WTC11 (cell line): ENCODE data around the gene RNF214. TPM values are rescaled to one million over a fixed set of nuclear protein-coding genes. Genes with fewer than 3 reads are reported as not detected.

Experiments
- ATAC-seq: fragments of 200-7000 bp; cut with Tn5 transposase; 2 replicates; pipeline ENCODE4 v1.10.0; 2021; ENCODE audit warnings: mild to moderate bottlenecking, moderate library complexity
- CTCF ChIA-PET: fragments of 300-600 bp; sonication (Branson Sonifier 250); formaldehyde crosslinking; loops from one replicate; lab custom pipeline; 2021; ENCODE audit warnings: antibody characterized with exemption; lab: Charles Lee
- POLR2A ChIA-PET: fragments of 350-600 bp; sonication (Branson Sonifier 250); formaldehyde crosslinking; loops from one replicate; lab custom pipeline; 2021; ENCODE audit warnings: antibody characterized with exemption; lab: Charles Lee
- DNase-seq: peaks from one replicate; pipeline ENCODE4 v3.0.0; 2021; ENCODE audit warnings: low spot score
- H3K27ac Mint-ChIP-seq: 2 replicates; pipeline ENCODE4 v1.8.0; 2021; ENCODE audit warnings: mixed read lengths
- H3K27me3 Mint-ChIP-seq: 2 replicates; pipeline ENCODE4 v1.8.0; 2021; ENCODE audit warnings: low read depth, mild to moderate bottlenecking, moderate library complexity, mixed read lengths
- H3K36me3 Mint-ChIP-seq: 2 replicates; pipeline ENCODE4 v1.8.0; 2021; ENCODE audit warnings: mixed read lengths
- H3K4me1 Mint-ChIP-seq: 2 replicates; pipeline ENCODE4 v1.8.0; 2022; ENCODE audit warnings: mixed read lengths
- H3K4me3 Mint-ChIP-seq: 2 replicates; pipeline ENCODE4 v1.8.0; 2021; ENCODE audit warnings: mild to moderate bottlenecking, moderate library complexity, mixed read lengths
- H3K9me3 Mint-ChIP-seq: 2 replicates; pipeline ENCODE4 v1.8.0; 2021; ENCODE audit warnings: mixed read lengths
- ARID4B ChIP-seq: sonication (generic); formaldehyde crosslinking; IDR thresholded peaks from 2 replicates; pipeline ENCODE4 v1.8.0; 2023; ENCODE audit warnings: missing genetic modification reagents, mild to moderate bottlenecking, borderline replicate concordance
- ATF3 ChIP-seq: sonication (generic); formaldehyde crosslinking; conservative IDR thresholded peaks from 2 replicates; pipeline ENCODE4 v1.8.1; 2022; ENCODE audit warnings: mild to moderate bottlenecking, missing genetic modification reagents
- CTCF ChIP-seq: fragments of 200-600 bp; IDR thresholded peaks from 2 replicates; pipeline ENCODE4 v1.8.0; 2022; ENCODE audit warnings: antibody characterized with exemption
- E2F5 ChIP-seq: sonication (generic); formaldehyde crosslinking; IDR thresholded peaks from 2 replicates; pipeline ENCODE4 v1.8.1; 2022; ENCODE audit warnings: mild to moderate bottlenecking, moderate library complexity, missing genetic modification reagents
- EMX1 ChIP-seq: fragments of 250-450 bp; sonication (Bioruptor Pico); IDR thresholded peaks from 2 replicates; pipeline ENCODE4 v1.8.0; 2021; ENCODE audit warnings: mild to moderate bottlenecking
- FOXJ3 ChIP-seq: sonication (generic); formaldehyde crosslinking; IDR thresholded peaks from 2 replicates; pipeline ENCODE4 v1.9.0; 2021; ENCODE audit warnings: missing genetic modification reagents, mild to moderate bottlenecking, borderline replicate concordance
- GRHL2 ChIP-seq: fragments of 250-450 bp; sonication (Bioruptor Pico); IDR thresholded peaks from 2 replicates; pipeline ENCODE4 v1.8.0; 2022; ENCODE audit warnings: mild to moderate bottlenecking, moderate library complexity; ENCODE audit not compliant: insufficient replicate concordance, severe bottlenecking
- GTF2I ChIP-seq: fragments of 250-450 bp; sonication (Bioruptor Pico); conservative IDR thresholded peaks from 2 replicates; pipeline ENCODE4 v1.4.0; 2021; ENCODE audit warnings: mild to moderate bottlenecking
- HMGA2 ChIP-seq: fragments of 250-450 bp; sonication (Bioruptor Pico); IDR thresholded peaks from 2 replicates; pipeline ENCODE4 v1.4.0; 2021; ENCODE audit warnings: mild to moderate bottlenecking, moderate library complexity
- OVOL2 ChIP-seq: fragments of 250-450 bp; sonication (Bioruptor Pico); IDR thresholded peaks from 2 replicates; pipeline ENCODE4 v1.9.0; 2021; ENCODE audit warnings: mild to moderate bottlenecking, borderline replicate concordance
- PRDM15 ChIP-seq: sonication (generic); formaldehyde crosslinking; IDR thresholded peaks from 2 replicates; pipeline ENCODE4 v1.8.0; 2022; ENCODE audit warnings: missing genetic modification reagents
- SP1 ChIP-seq: sonication (generic); formaldehyde crosslinking; conservative IDR thresholded peaks from 2 replicates; pipeline ENCODE4 v1.8.1; 2022; ENCODE audit warnings: missing genetic modification reagents
- ZMAT4 ChIP-seq: fragments of 250-450 bp; sonication (Bioruptor Pico); IDR thresholded peaks from 2 replicates; pipeline ENCODE4 v1.9.0; 2021; ENCODE audit warnings: mild to moderate bottlenecking
- ZNF121 ChIP-seq: sonication (generic); formaldehyde crosslinking; IDR thresholded peaks from 2 replicates; pipeline ENCODE4 v1.8.0; 2023; ENCODE audit warnings: missing genetic modification reagents
- ZNF263 ChIP-seq: sonication (generic); formaldehyde crosslinking; IDR thresholded peaks from 2 replicates; pipeline ENCODE4 v1.8.1; 2022; ENCODE audit warnings: low read depth, mild to moderate bottlenecking, moderate library complexity, missing genetic modification reagents
- ZNF396 ChIP-seq: fragments of 250-450 bp; sonication (Bioruptor Pico); IDR thresholded peaks from 2 replicates; pipeline ENCODE4 v1.8.0; 2021; ENCODE audit warnings: mild to moderate bottlenecking, moderate library complexity, borderline replicate concordance
- ZNF425 ChIP-seq: fragments of 250-450 bp; sonication (Bioruptor Pico); conservative IDR thresholded peaks from 2 replicates; pipeline ENCODE4 v1.9.0; 2021; ENCODE audit warnings: mild to moderate bottlenecking
- total RNA-seq: library from RNA; stranded (reverse); gene quantifications from 3 replicates; pipeline ENCODE4 v1.2.3, GENCODE V29; 2021

RNF214 gene
- total RNA-seq, 1 experiment from 2014 or later: 35.4 TPM

- ATAC-seq (no peak), DNase-seq (no peak)
- POLR2A ChIA-PET: no interaction called here
- CTCF ChIA-PET: no interaction called here
- Mint-ChIP-seq H3K4me1 (no peaks in the 10 kb centered on the region), H3K9me3 (no peaks in the 10 kb centered on the region), H3K4me3 (no peak overlapping the region), H3K27me3 (no peaks in the 10 kb centered on the region), H3K36me3 (peaks cover 30% of the 10 kb centered on the region), H3K27ac (no peak overlapping the region)
- TF ChIP-seq FOXJ3 (no peak), GTF2I (CRISPR knock-in tag) (no peak), ARID4B (no peak), PRDM15 (CRISPR knock-in tag) (no peak), ZNF121 (CRISPR knock-in tag) (no peak), CTCF (no peak), ZNF425 (no peak), ZMAT4 (CRISPR knock-in tag) (no peak), HMGA2 (no peak), ZNF263 (CRISPR knock-in tag) (no peak), GRHL2 (CRISPR knock-in tag) (no peak), ATF3 (CRISPR knock-in tag) (no peak), EMX1 (no peak)
Measured at GRCh38 chr11:117256573-117256972, 24.1 kb downstream of the RNF214 start.

GRCh38 chr11:117258576-117258975 is 26.1 kb downstream of the RNF214 start:
- Mint-ChIP-seq H3K4me1 (no peaks in the 10 kb centered on the region), H3K36me3 (peaks cover 32% of the 10 kb centered on the region), H3K27ac (no peak overlapping the region), H3K9me3 (no peaks in the 10 kb centered on the region), H3K4me3 (no peak overlapping the region), H3K27me3 (no peaks in the 10 kb centered on the region)
- ChIA-PET CTCF (no interaction called here), POLR2A (no interaction called here)
- ATAC-seq (no peak), DNase-seq (no peak)
- TF ChIP-seq ARID4B (no peak), OVOL2 (CRISPR knock-in tag) (no peak), ZMAT4 (CRISPR knock-in tag) (no peak), E2F5 (CRISPR knock-in tag) (no peak), ZNF396 (CRISPR knock-in tag) (no peak), SP1 (CRISPR knock-in tag) (no peak)
